Ectodermal cell (in vitro differentiated cells): ENCODE results near the gene VSIG10L2.

ENCODE experiments used
- H3K27ac ChIP-seq: 2 replicates; pipeline ENCODE4 v1.7.0; 2013; ENCODE audit warnings: mild to moderate bottlenecking, low read depth, low read length; ENCODE audit not compliant: insufficient read depth, poor library complexity, severe bottlenecking
- H3K27me3 ChIP-seq: 2 replicates; pipeline ENCODE4 v1.7.0; 2013; ENCODE audit warnings: mild to moderate bottlenecking, low read length; ENCODE audit not compliant: insufficient read depth, control insufficient read depth, poor library complexity, severe bottlenecking
- H3K36me3 ChIP-seq: one replicate; pipeline ENCODE4 v1.7.0; 2013; ENCODE audit warnings: low read length; ENCODE audit not compliant: control insufficient read depth, insufficient read depth
- H3K4me1 ChIP-seq: one replicate; pipeline ENCODE4 v1.7.0; 2013; ENCODE audit warnings: low read length; ENCODE audit not compliant: control insufficient read depth, insufficient read depth
- H3K4me3 ChIP-seq: 2 replicates; pipeline ENCODE4 v1.7.0; 2013; ENCODE audit warnings: low read depth, low read length, control low read depth; ENCODE audit not compliant: insufficient read depth
- H3K9me3 ChIP-seq: 2 replicates; pipeline ENCODE4 v1.7.0; 2013; ENCODE audit warnings: mild to moderate bottlenecking, low read length, moderate library complexity; ENCODE audit not compliant: control insufficient read depth
- WGBS, 2 experiments: methylation state at CpG; one replicate each; pipeline ENCODE4 v1.1.7; 2013; ENCODE audit warnings: missing lambda C conversion rate in 2 of 2; 5-methylcytosine and 5-hydroxymethylcytosine counted together

Gene VSIG10L2

GRCh38 chr11:125954123-125954944, 8.5 kb downstream of the VSIG10L2 start:
- peaks cover 10% of the 10 kb centered on the region for H3K4me1 ChIP-seq
- no peaks in the 10 kb centered on the region for H3K27me3 ChIP-seq
- H3K36me3 ChIP-seq: peaks cover 37% of the 10 kb centered on the region
- no peaks in the 10 kb centered on the region for H3K9me3 ChIP-seq
- no peak overlapping the region for H3K27ac ChIP-seq
- WGBS, 2 experiments: 91 to 93% methylated on average over 21 of the region's 21 CpGs
- H3K4me3 ChIP-seq: no peak overlapping the region

DNA sequence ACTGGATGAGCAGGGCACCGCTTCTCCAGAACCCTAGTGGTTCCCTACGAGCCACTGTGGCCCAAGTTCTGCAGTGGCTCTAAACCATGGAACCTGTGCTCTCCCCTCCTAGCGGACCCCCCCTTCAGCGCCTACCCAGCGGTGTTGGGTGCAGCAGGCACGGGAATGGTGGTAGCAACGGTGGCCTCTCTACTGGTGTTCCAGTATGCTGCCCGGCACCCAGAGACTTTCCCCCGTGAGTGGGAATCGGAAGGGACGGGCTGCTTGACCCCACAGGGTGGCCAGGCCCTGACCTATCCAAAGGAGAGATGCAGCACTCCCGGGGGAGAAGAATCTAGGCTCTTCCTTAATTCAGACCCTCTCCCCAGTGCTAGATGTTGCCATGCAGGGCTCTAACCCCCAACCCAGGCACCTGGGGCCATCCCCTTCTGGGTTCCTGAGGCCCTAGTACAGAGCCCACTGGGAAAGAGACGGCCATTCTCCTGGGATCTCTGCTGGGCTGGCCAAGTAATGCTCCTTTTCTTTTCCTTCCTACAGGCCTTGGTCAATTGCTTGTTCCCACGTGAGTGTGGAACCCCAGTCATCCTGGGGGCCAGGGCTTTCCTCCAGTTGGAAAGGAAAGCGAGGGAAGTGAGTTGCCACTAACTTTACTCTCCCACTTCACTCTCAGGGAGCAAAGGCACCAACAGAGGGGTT, 9.2 kb downstream of the VSIG10L2 start:
- Histone ChIP-seq H3K4me3 (no peak overlapping the region), H3K4me1 (peaks cover 10% of the 10 kb centered on the region), H3K36me3 (peaks cover 44% of the 10 kb centered on the region), H3K9me3 (no peaks in the 10 kb centered on the region), H3K27me3 (no peaks in the 10 kb centered on the region), H3K27ac (no peak overlapping the region)
- 93 to 94% methylated on average over 15 of the region's 15 CpGs for WGBS, 2 experiments

DNA sequence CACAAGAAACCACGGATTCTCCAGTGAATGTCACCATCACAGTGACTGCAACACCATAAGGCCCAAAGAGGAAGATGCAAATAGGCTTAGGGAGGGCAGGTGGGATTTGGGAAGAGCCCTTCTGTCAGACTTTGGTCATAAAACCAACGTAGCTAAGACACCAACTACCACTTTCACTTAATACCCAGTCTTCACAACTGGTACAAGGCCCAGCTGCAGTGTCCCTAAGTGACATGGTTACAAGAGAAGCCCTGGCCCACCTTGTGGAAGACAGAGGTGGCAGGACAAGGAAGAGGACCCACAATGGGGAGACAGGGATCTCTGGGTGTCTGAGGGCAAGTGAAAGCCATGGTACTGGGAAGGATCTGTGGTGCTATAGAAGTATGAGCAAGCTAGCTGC, 10.0 kb downstream of the VSIG10L2 start:
- 96 to 100% methylated on average over 2 of the region's 2 CpGs for WGBS, 2 experiments
- Histone ChIP-seq H3K9me3 (no peaks in the 10 kb centered on the region), H3K4me1 (peaks cover 10% of the 10 kb centered on the region)

DNA sequence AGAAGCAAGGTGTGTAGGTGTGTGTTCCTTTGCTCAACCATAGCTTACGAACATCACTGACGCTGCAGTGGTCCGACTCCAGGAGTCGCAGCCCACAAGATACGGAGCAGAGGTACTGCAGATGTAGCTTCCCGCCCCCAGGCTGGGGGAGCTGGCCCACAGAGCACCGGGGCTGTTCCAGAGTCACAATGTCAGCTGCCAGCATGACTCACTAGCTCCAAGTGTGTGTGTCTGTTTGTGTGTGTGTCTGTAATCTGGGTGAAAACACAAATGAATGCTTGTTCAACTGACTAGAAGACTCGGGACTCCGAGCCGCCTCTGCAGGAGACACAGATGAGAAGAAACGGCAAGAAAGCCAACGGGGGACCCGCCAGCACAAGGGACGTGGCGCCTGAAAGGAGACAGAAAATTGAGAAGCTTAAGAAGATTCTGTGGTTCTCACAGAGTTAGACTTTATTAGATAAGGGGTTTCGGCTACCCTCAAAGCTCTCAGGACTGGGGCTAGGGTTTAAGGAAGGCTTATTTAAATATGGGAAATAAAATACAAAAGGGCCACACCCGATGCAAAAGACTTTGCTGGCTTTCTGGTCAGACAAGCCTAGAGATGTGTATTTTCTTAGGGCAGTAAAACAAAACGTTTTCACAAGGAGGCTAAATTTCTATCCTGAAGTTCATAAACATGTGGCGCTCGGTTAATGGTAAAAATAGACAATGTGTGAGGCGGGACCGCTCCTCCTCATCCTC, 10.7 kb downstream of the VSIG10L2 start:
- Histone ChIP-seq H3K4me1 (peaks cover 7% of the 10 kb centered on the region), H3K36me3 (peaks cover 59% of the 10 kb centered on the region), H3K27ac (no peak overlapping the region)

More for the DNA sequence above, 10.0 kb downstream of the VSIG10L2 start:
- no peak overlapping the region for H3K27ac ChIP-seq
- peaks cover 52% of the 10 kb centered on the region for H3K36me3 ChIP-seq
- no peaks in the 10 kb centered on the region for H3K27me3 ChIP-seq
- H3K4me3 ChIP-seq: no peak overlapping the region

DNA sequence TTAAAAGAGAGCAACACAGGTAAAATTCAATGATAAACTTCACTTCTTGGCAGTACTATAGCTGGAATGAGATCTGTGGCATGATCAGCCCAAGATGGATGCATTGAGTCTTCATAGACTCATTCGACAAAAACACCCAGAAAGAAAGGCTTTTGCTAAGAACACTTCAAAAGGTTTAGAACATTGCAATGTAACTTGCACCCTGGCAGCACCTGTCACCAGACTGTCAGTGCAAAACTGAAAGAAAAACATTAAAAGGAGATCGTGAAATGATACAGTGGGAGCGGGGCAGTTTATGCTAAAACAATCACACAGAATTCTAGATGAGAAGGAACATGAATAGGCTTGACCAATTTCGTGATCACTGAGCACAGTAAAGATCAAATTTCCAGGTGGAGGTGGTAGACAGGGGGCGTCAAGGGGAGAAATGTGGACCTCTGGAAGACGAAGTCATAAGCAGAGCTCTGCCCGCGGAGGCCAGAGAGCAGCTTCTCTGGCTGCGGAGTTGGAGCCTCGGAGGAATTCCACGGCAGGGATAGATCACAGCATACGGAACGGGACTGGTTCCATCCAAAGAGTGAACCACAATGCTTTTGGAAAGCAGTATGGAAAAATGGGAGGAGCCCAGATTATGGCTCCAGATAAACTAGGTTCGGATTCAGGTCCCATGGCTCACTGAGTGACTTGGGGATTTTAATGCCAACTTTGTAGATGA, 11.9 kb downstream of the VSIG10L2 start:
- WGBS, 2 experiments: 93 to 95% methylated on average over 14 of the region's 14 CpGs
- Histone ChIP-seq H3K36me3 (peaks cover 71% of the 10 kb centered on the region), H3K9me3 (no peaks in the 10 kb centered on the region), H3K4me1 (peaks cover 3% of the 10 kb centered on the region), H3K27me3 (no peaks in the 10 kb centered on the region), H3K27ac (no peak overlapping the region), H3K4me3 (no peak overlapping the region)

More for the DNA sequence above, 10.7 kb downstream of the VSIG10L2 start:
- no peaks in the 10 kb centered on the region for H3K27me3 ChIP-seq
- WGBS, 2 experiments: 92 to 95% methylated on average over 22 of the region's 22 CpGs
- no peaks in the 10 kb centered on the region for H3K9me3 ChIP-seq
- H3K4me3 ChIP-seq: no peak overlapping the region

- no peak overlapping the region for H3K27ac ChIP-seq
- H3K4me1 ChIP-seq: peaks cover 1% of the 10 kb centered on the region
- peaks cover 3% of the 10 kb centered on the region for H3K9me3 ChIP-seq
- 95 to 98% methylated on average over 4 of the region's 4 CpGs for WGBS, 2 experiments
- H3K4me3 ChIP-seq: no peak overlapping the region
- peaks cover 81% of the 10 kb centered on the region for H3K36me3 ChIP-seq
- no peaks in the 10 kb centered on the region for H3K27me3 ChIP-seq
Measured at GRCh38 chr11:125958872-125959400, 13.1 kb downstream of the VSIG10L2 start.

GRCh38 chr11:125959511-125959910, 13.7 kb downstream of the VSIG10L2 start:
- Histone ChIP-seq H3K27ac (no peak overlapping the region), H3K4me3 (no peak overlapping the region), H3K9me3 (peaks cover 3% of the 10 kb centered on the region), H3K27me3 (no peaks in the 10 kb centered on the region), H3K4me1 (no peaks in the 10 kb centered on the region), H3K36me3 (peaks cover 87% of the 10 kb centered on the region)
- 94 to 96% methylated on average over 5 to 6 of the region's 6 CpGs for WGBS, 2 experiments

DNA sequence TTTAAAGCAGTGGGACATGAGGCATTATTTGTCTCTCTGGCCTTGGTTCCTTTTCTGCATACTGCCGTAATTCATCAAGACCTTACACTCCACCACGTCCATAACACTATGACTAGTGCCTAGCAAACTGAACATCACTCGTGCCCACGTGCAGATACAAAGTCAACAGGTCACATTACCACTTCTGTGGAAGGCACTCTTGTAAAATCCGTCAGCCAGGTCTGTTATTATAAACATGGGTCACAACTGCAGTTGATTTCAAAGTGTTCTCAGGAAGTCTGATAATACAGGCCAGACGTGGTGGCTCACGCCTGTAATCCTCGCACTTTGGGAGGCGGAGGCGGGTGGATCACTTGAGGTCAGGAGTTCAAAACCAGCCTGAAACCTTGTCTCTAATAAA, 14.1 kb downstream of the VSIG10L2 start:
- Histone ChIP-seq H3K9me3 (peaks cover 3% of the 10 kb centered on the region), H3K4me1 (no peaks in the 10 kb centered on the region), H3K36me3 (peaks cover 91% of the 10 kb centered on the region), H3K4me3 (no peak overlapping the region), H3K27me3 (no peaks in the 10 kb centered on the region), H3K27ac (no peak overlapping the region)
- WGBS, 2 experiments: 94 to 96% methylated on average over 10 of the region's 10 CpGs

- no peaks in the 10 kb centered on the region for H3K27me3 ChIP-seq
- 89% methylated on average over 5 of the region's 6 CpGs for WGBS, 2 experiments
- H3K36me3 ChIP-seq: peaks cover 88% of the 10 kb centered on the region
Measured at GRCh38 chr11:125960771-125961170, 14.9 kb downstream of the VSIG10L2 start.

More at GRCh38 chr11:125960771-125961170, 14.9 kb downstream of the VSIG10L2 start:
- H3K27ac ChIP-seq: no peak overlapping the region
- peaks cover 3% of the 10 kb centered on the region for H3K9me3 ChIP-seq
- no peaks in the 10 kb centered on the region for H3K4me1 ChIP-seq
- no peak overlapping the region for H3K4me3 ChIP-seq
